Uterus (tissue), 4 donors: ENCODE measurements around the gene QRICH2. TPM values are rescaled to one million over a fixed set of nuclear protein-coding genes. Genes with fewer than 3 reads are reported as not detected.

ENCODE experiments used
- DNase-seq, 2 donors: peaks; one replicate each; pipeline ENCODE4 v3.0.0-alpha.2; 2019 to 2020
- H3K27ac ChIP-seq, 2 donors: fragments of 200-600 bp; sonication (generic); 1 replicate in 1 of 2; 2 replicates in 1 of 2; pipeline ENCODE4 v1.5.1; 2016 to 2018
- H3K27me3 ChIP-seq, 2 donors: fragments of 200-600 bp; sonication (generic); one replicate each; pipeline ENCODE4 v1.5.1; 2018 to 2019; ENCODE audit warnings: control low read depth in 1 of 2
- H3K36me3 ChIP-seq, 2 donors: fragments of 200-600 bp; sonication (generic); one replicate each; pipeline ENCODE4 v1.5.1; 2019; ENCODE audit warnings: control low read depth in 1 of 2
- H3K4me1 ChIP-seq, 2 donors: fragments of 200-600 bp; sonication (generic); one replicate each; pipeline ENCODE4 v1.5.1; 2018 to 2019; ENCODE audit warnings: control low read depth in 1 of 2
- H3K4me3 ChIP-seq, 2 donors: fragments of 200-600 bp; sonication (generic); 1 replicate in 1 of 2; 2 replicates in 1 of 2; pipeline ENCODE4 v1.5.1; 2018 to 2019; ENCODE audit warnings: mild to moderate bottlenecking in 1 of 2
- H3K9me3 ChIP-seq, 2 donors: fragments of 200-600 bp; sonication (generic); one replicate each; pipeline ENCODE4 v1.5.1; 2019; ENCODE audit warnings: control low read depth in 1 of 2
- POLR2A ChIP-seq, 2 donors: fragments of 450-650 bp; IDR thresholded peaks; one replicate each; pipeline ENCODE4 v1.6.1; 2016; ENCODE audit warnings: antibody characterized with exemption in 2 of 2, mild to moderate bottlenecking in 1 of 2, moderate library complexity in 1 of 2
- intact Hi-C: fragments of 100-400 bp; cut with DNase I; formaldehyde crosslinking; loops from one replicate; pipeline ENCODE4 v1.15.1; 2023; ENCODE audit warnings: low total_unique reads
- total RNA-seq, 4 donors: library from RNA; depleted of rRNA in 3 of 4; stranded (reverse); fragments of >200 nt in 3 of 4; gene quantifications; one replicate each; pipeline versions ENCODE4 v1.1.0 to v1.2.4, GENCODE V29; 2014 to 2023
- TF ChIP-seq, protein P1 (sequence below), 4 experiments: fragments of 200-600 bp in 2 of 4; fragments of 450-650 bp in 2 of 4; sonication (generic) in 2 of 4; IDR thresholded peaks; one replicate each; pipeline ENCODE4 v1.5.1; 2016 to 2019; ENCODE audit warnings: antibody characterized with exemption in 4 of 4, mild to moderate bottlenecking in 2 of 4, moderate library complexity in 1 of 4
- donor health status: DM: yes; HTN: yes; CAD: no.

Gene QRICH2
- total RNA-seq, 4 donors from 2014 or later: under 0.01 to 7.2 (median 4.4) TPM

DNA sequence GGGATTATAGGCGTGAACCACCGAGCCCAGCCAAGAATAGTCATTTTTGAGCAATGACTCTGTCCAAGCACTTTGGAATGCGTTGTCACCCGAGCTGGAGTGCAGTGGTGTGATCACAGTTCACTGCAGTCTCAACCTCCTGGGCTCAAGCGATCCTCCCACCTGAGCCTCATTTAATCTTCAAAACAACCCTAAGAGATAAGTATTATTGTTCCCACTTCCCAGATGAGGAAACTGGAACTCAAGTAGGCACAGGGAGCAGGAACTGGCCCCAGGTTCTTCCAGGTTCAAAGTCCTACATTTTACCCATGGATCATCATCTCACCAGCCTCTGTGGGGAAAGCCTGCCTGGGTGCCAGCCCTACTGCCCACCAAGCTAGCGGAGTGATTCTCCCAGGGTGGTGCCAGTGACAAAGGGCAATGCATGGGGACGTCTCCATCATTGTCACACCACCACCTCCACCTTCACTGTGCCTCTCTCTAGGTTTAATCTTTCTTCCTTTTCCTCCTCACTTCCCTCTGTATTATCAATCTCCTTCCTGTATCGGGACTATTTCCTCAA, 56.5 kb downstream of the QRICH2 start:
- no peaks in the 10 kb centered on the region for H3K27me3 ChIP-seq
- TF ChIP-seq, protein P1, sequence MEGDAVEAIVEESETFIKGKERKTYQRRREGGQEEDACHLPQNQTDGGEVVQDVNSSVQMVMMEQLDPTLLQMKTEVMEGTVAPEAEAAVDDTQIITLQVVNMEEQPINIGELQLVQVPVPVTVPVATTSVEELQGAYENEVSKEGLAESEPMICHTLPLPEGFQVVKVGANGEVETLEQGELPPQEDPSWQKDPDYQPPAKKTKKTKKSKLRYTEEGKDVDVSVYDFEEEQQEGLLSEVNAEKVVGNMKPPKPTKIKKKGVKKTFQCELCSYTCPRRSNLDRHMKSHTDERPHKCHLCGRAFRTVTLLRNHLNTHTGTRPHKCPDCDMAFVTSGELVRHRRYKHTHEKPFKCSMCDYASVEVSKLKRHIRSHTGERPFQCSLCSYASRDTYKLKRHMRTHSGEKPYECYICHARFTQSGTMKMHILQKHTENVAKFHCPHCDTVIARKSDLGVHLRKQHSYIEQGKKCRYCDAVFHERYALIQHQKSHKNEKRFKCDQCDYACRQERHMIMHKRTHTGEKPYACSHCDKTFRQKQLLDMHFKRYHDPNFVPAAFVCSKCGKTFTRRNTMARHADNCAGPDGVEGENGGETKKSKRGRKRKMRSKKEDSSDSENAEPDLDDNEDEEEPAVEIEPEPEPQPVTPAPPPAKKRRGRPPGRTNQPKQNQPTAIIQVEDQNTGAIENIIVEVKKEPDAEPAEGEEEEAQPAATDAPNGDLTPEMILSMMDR (IDR thresholded peaks at IDR 0.05): no peak
- TF ChIP-seq POLR2A (IDR thresholded peaks at IDR 0.05): no peak
- intact Hi-C loops: no loop called here
- H3K27ac ChIP-seq: peak overlapping the region in 1 of 2 donors; percentile 25
- DNase-seq: no peak
- no peaks in the 10 kb centered on the region for H3K4me1 ChIP-seq
- H3K36me3 ChIP-seq: no peaks in the 10 kb centered on the region
- H3K9me3 ChIP-seq: no peaks in the 10 kb centered on the region
- H3K4me3 ChIP-seq: no peak overlapping the region

DNA sequence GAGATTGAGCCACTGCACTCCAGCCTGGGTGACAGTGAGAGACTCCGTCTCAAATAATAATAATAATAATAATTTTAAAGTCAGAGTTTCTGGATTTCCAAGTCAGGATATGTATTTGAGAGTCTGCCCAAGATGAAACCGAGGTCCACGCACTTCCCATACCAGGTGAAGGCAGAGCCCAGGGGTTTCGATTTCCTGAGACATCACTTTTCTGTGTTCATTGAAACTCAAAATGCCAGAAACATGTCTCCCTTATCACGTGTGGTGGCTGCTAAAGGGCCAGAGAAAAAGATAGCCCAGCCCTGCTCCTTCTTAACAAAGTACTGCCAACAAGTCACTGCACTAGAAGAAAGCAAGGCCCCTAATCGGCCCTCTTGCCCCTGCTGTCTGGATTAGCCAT, 57.9 kb downstream of the QRICH2 start:
- intact Hi-C loops: no loop called here
- Histone ChIP-seq H3K4me3 (no peak overlapping the region), H3K27me3 (peaks cover 0 to under 1% of the 10 kb centered on the region in 2 donors), H3K4me1 (no peaks in the 10 kb centered on the region), H3K36me3 (no peaks in the 10 kb centered on the region), H3K9me3 (no peaks in the 10 kb centered on the region), H3K27ac (no peak overlapping the region)
- DNase-seq: no peak
- TF ChIP-seq, protein P1 (IDR thresholded peaks at IDR 0.05): no peak

DNA sequence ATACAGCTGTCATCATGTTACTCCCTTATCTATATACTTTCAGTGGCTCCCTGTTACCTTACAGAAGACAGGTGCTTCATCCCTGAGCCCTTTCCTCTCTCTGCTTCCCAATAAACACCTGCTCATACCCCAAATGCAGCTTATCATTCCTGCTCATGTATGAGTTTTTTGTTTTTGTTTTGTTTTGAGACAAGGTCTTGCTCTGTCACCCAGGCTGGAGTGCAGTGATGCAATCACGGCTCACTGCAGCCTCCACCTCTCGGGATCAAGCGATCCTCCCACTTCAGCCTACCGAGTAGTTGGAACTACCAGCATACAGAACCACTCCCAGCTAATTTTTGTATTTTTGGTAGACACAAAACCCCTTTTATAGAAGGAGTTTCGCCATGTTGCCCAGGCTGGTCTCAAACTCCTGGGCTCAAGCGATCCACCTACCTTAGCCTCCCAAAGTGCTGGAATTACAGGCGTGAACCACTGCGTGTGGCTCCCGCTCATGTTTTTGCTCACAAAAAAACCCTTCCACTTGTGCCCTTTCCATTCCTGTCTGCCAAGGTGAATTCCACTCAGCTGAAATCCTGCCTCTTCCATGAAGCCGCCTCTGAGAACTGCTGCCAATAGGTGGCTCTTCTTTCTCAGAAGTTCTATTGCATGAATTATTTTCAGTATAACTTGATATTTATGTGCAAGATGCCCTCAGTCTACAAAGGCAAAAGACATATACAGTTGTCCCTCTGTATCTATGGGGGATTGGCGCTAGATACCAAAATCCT, 59.9 kb downstream of the QRICH2 start:
- TF ChIP-seq, protein P1 (IDR thresholded peaks at IDR 0.05): no peak
- no peak for TF ChIP-seq POLR2A (IDR thresholded peaks at IDR 0.05)
- H3K27ac ChIP-seq: no peak overlapping the region
- DNase-seq: no peak
- H3K4me3 ChIP-seq: no peak overlapping the region
- intact Hi-C loops: loop anchor here (10.0 kb wide), 1 partner anchor 497 kb away; no protein-coding TSS in a partner anchor
- no peaks in the 10 kb centered on the region for H3K36me3 ChIP-seq
- no peaks in the 10 kb centered on the region for H3K4me1 ChIP-seq
- H3K27me3 ChIP-seq: peaks cover 0 to 4% of the 10 kb centered on the region in 2 donors
- no peaks in the 10 kb centered on the region for H3K9me3 ChIP-seq

DNA sequence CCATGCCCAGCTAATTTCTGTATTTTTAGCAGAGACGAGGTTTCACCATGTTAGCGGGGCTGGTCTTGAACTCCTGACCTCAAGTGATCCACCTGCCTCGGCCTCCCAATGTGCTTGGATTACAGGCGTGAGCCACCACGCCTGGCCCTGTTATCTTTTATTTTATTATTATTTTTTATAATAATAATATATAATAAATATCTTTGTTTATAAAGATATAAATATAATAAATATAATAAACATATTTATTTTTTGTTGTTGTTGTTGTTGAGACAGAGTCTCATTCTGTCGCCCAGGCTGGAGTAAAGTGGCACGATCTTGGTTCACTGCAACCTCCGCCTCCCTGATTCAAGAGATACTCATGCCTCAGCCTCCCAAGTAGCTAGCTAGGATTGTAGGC, 60.8 kb downstream of the QRICH2 start:
- Histone ChIP-seq H3K36me3 (no peaks in the 10 kb centered on the region), H3K27me3 (peaks cover 0 to 4% of the 10 kb centered on the region in 2 donors), H3K27ac (no peak overlapping the region), H3K4me3 (no peak overlapping the region), H3K4me1 (no peaks in the 10 kb centered on the region), H3K9me3 (no peaks in the 10 kb centered on the region)
- TF ChIP-seq, protein P1 (IDR thresholded peaks at IDR 0.05): no peak
- TF ChIP-seq POLR2A (IDR thresholded peaks at IDR 0.05): no peak
- no peak for DNase-seq
- intact Hi-C loops: loop anchor here (10.0 kb wide), 1 partner anchor 497 kb away; no protein-coding TSS in a partner anchor
